HCT116 (cell line): ENCODE data around the gene TAOK3. TPM values are rescaled to one million over a fixed set of nuclear protein-coding genes. Genes with fewer than 3 reads are reported as not detected.

ENCODE experiments used
- ATAC-seq: fragments of 200-7000 bp; cut with Tn5 transposase; 2 replicates; pipeline ENCODE4 v1.9.1; 2020; ENCODE audit warnings: mild to moderate bottlenecking, moderate library complexity
- BruUV-seq: library from RNA; stranded (reverse); fragments of 400-500 nt; replicated peaks from 2 replicates; lab custom pipeline; 2021; lab: Mats Ljungman, UMichigan
- CTCF ChIA-PET: fragments of 300-600 bp; sonication (Branson Sonifier 250); formaldehyde crosslinking; loops from one replicate; lab custom pipeline; 2021; ENCODE audit warnings: antibody characterized with exemption; lab: Charles Lee
- POLR2A ChIA-PET: fragments of 300-600, 350-600 bp; sonication (Branson Sonifier 250); formaldehyde crosslinking; loops from one replicate; lab custom pipeline; 2021; ENCODE audit warnings: antibody characterized with exemption; lab: Charles Lee
- RAD21 ChIA-PET, 2 experiments: fragments of 300-600 bp; sonication (Branson Sonifier 250); formaldehyde crosslinking; loops; one replicate each; lab custom pipeline; 2023; ENCODE audit warnings: low total read pairs in 2 of 2; ENCODE audit not compliant: uncharacterized antibody in 2 of 2, unreplicated experiment in 2 of 2, low non-redundant PET in 1 of 2; lab: Charles Lee
- DNase-seq: peaks from one replicate; pipeline ENCODE4 v3.0.0-alpha.2; 2010; ENCODE audit warnings: low read depth, low spot score
- H2AFZ ChIP-seq: fragments of 200-600 bp; shearing (Covaris generic), sonication (generic); 2 replicates; pipeline ENCODE4 v1.6.1; 2017; ENCODE audit warnings: low read depth, mixed run types, mixed read lengths, antibody characterized with exemption, low read length; ENCODE audit not compliant: poor library complexity, severe bottlenecking
- H3K27ac ChIP-seq: 2 replicates; pipeline ENCODE4 v1.5.1; 2012; ENCODE audit warnings: low read depth, low read length
- H3K27me3 ChIP-seq: fragments of 200-600 bp; sonication (generic); 2 replicates; pipeline ENCODE4 v1.6.1; 2016; ENCODE audit warnings: mixed run types, low read length, mixed read lengths; ENCODE audit not compliant: insufficient read depth
- H3K36me3 ChIP-seq, 2 experiments: fragments of 200-500 bp in 1 of 2; fragments of 200-600 bp in 1 of 2; sonication (Bioruptor generic) in 1 of 2; sonication (generic) in 1 of 2; 2 replicates each; pipeline versions ENCODE4 v1.5.1 to v1.6.1; 2014 to 2016; ENCODE audit warnings: low read length in 2 of 2, inconsistent platforms in 1 of 2, mixed read lengths in 1 of 2, mixed run types in 1 of 2; ENCODE audit not compliant: insufficient read depth in 2 of 2, control insufficient read depth in 1 of 2
- H3K4me1 ChIP-seq, 2 experiments: fragments of 200-600 bp in 1 of 2; sonication (generic) in 1 of 2; 2 replicates each; pipeline versions ENCODE4 v1.5.1 to v1.6.1; 2012 to 2017; ENCODE audit warnings: low read length in 2 of 2, inconsistent platforms in 1 of 2, mild to moderate bottlenecking in 1 of 2, mixed read lengths in 1 of 2, mixed run types in 1 of 2, moderate library complexity in 1 of 2; ENCODE audit not compliant: insufficient read depth in 2 of 2, control insufficient read depth in 1 of 2
- H3K4me2 ChIP-seq: fragments of 200-600 bp; sonication (generic); 2 replicates; pipeline ENCODE4 v1.6.1; 2017; ENCODE audit warnings: mixed run types, low read length, mixed read lengths
- H3K4me3 ChIP-seq, 2 experiments: fragments of 200-600 bp in 1 of 2; sonication (generic) in 1 of 2; replicated peaks in 1 of 2; 2 replicates each; pipeline ENCODE4 v1.5.1; 2011 to 2016; ENCODE audit warnings: low read length in 2 of 2, control low read depth in 1 of 2, low read depth in 1 of 2, mild to moderate bottlenecking in 1 of 2, mixed read lengths in 1 of 2, mixed run types in 1 of 2
- H3K79me2 ChIP-seq: fragments of 200-600 bp; sonication (generic); 2 replicates; pipeline ENCODE4 v1.6.1; 2017; ENCODE audit warnings: mild to moderate bottlenecking, mixed run types, low read length, moderate library complexity, mixed read lengths; ENCODE audit not compliant: insufficient read depth
- H3K9ac ChIP-seq: fragments of 200-600 bp; sonication (generic); 2 replicates; pipeline ENCODE4 v1.6.1; 2016; ENCODE audit warnings: low read length, mixed read lengths
- H3K9me2 ChIP-seq: fragments of 200-600 bp; sonication (generic), shearing (Covaris generic); 2 replicates; pipeline ENCODE4 v1.6.1; 2017; ENCODE audit warnings: mixed run types, mild to moderate bottlenecking, moderate library complexity; ENCODE audit not compliant: insufficient read depth
- H3K9me3 ChIP-seq, 2 experiments: fragments of 200-500 bp in 1 of 2; fragments of 200-600 bp in 1 of 2; sonication (Bioruptor generic) in 1 of 2; sonication (generic) in 1 of 2; 2 replicates each; pipeline ENCODE4 v1.6.1; 2014 to 2017; ENCODE audit warnings: low read length in 2 of 2, mixed read lengths in 2 of 2, inconsistent platforms in 1 of 2, low read depth in 1 of 2, mild to moderate bottlenecking in 1 of 2, mixed run types in 1 of 2, moderate library complexity in 1 of 2; ENCODE audit not compliant: control insufficient read depth in 1 of 2, insufficient read depth in 1 of 2
- H4K20me1 ChIP-seq: fragments of 200-600 bp; sonication (generic), shearing (Covaris generic); 2 replicates; pipeline ENCODE4 v1.6.1; 2017; ENCODE audit warnings: mixed run types, mild to moderate bottlenecking, moderate library complexity; ENCODE audit not compliant: insufficient read depth
- POLR2A ChIP-seq: IDR thresholded peaks from 2 replicates; pipeline ENCODE4 v1.7.0; 2011; ENCODE audit warnings: borderline replicate concordance; ENCODE audit not compliant: insufficient read depth, insufficient read length; ENCODE audit errors: extremely low read depth
- REST ChIP-seq: IDR thresholded peaks from 2 replicates; pipeline ENCODE4 v1.6.1; 2012; ENCODE audit warnings: low read depth
- SIN3A ChIP-seq: IDR thresholded peaks from 2 replicates; pipeline ENCODE4 v1.6.1; 2012; ENCODE audit warnings: low read depth
- SP1 ChIP-seq: IDR thresholded peaks from 2 replicates; pipeline ENCODE4 v1.6.1; 2012; ENCODE audit warnings: low read depth
- YY1 ChIP-seq: IDR thresholded peaks from 2 replicates; pipeline ENCODE4 v1.6.1; 2011; ENCODE audit warnings: low read length, low read depth, moderate library complexity, mild to moderate bottlenecking; ENCODE audit not compliant: insufficient replicate concordance; ENCODE audit errors: extremely low read depth
- intact Hi-C: fragments of 100-400 bp; cut with micrococcal nuclease; formaldehyde crosslinking; loops from 2 replicates; pipeline ENCODE4 v1.10.0; 2022
- total RNA-seq: library from RNA; stranded (reverse); gene quantifications from one replicate; pipeline ENCODE4 v1.2.1, GENCODE V29; 2021; ENCODE audit not compliant: unreplicated experiment
- TF ChIP-seq, protein P1 (sequence below): IDR thresholded peaks from 2 replicates; pipeline ENCODE4 v1.6.1; 2011; ENCODE audit warnings: mild to moderate bottlenecking, low read length, moderate library complexity; ENCODE audit not compliant: insufficient replicate concordance; ENCODE audit errors: extremely low read depth

The TAOK3 gene
- total RNA-seq, 1 experiment from 2014 or later, result 10.5 TPM

DNA sequence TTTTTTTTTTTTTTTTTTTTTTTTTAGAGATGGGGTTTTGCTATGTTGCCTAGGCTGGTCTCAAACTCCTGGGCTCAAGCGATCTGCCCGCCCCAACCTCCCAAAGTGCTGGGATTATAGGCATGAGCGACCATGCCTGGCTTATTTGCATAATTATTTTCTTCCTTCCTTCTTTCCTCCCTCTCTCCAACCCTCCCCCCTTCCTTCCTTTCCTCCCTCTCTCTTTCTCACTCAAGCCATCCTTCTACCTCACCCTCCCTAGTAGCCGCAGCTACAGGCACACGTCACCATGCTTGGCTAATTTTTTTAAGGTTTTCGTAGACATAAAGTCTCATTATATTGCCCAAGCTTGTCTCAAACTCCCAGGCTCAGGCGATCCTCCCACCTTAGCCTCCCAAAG is 152.9 kb downstream of the TAOK3 start:
- intact Hi-C loops, result no loop called here

More for the DNA sequence above, 152.9 kb downstream of the TAOK3 start:
- Histone ChIP-seq H3K4me2 (no peak overlapping the region), H3K79me2 (no peaks in the 10 kb centered on the region), H3K4me3 (no peak overlapping the region), H3K4me1 (no peaks in the 10 kb centered on the region), H3K9ac (no peak overlapping the region), H4K20me1 (no peaks in the 10 kb centered on the region), H2AFZ (no peak overlapping the region), H3K9me2 (no peaks in the 10 kb centered on the region), H3K27me3 (no peaks in the 10 kb centered on the region), H3K36me3 (no peaks in the 10 kb centered on the region), H3K27ac (no peak overlapping the region), H3K9me3 (no peaks in the 10 kb centered on the region)
- no TSS peak for BruUV-seq
- DNase-seq, result no peak
- no peak for ATAC-seq
- TF ChIP-seq SIN3A (no peak), YY1 (no peak), SP1 (no peak), REST (no peak), POLR2A (no peak)
- TF ChIP-seq, protein P1, sequence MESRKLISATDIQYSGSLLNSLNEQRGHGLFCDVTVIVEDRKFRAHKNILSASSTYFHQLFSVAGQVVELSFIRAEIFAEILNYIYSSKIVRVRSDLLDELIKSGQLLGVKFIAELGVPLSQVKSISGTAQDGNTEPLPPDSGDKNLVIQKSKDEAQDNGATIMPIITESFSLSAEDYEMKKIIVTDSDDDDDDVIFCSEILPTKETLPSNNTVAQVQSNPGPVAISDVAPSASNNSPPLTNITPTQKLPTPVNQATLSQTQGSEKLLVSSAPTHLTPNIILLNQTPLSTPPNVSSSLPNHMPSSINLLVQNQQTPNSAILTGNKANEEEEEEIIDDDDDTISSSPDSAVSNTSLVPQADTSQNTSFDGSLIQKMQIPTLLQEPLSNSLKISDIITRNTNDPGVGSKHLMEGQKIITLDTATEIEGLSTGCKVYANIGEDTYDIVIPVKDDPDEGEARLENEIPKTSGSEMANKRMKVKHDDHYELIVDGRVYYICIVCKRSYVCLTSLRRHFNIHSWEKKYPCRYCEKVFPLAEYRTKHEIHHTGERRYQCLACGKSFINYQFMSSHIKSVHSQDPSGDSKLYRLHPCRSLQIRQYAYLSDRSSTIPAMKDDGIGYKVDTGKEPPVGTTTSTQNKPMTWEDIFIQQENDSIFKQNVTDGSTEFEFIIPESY, result no peak
- ChIA-PET POLR2A (no interaction called here), CTCF (no interaction called here), RAD21 (no interaction called here)
